Hematopoietic multipotent progenitor cell treated with erythropoietin and hydrocortisone succinate and interleukin-3 and kit ligand, for 6 days (in vitro differentiated cells): ENCODE results near the gene CHMP5.
"Not testable (repeated sequence)": the region's sequence is repeated elsewhere in the genome, so short reads cannot be mapped to it uniquely, and the experiment has no call there.

ENCODE experiments used
- DNase-seq: peaks from one replicate; pipeline ENCODE4 v3.0.0-alpha.2; 2015

CHMP5 gene

DNA sequence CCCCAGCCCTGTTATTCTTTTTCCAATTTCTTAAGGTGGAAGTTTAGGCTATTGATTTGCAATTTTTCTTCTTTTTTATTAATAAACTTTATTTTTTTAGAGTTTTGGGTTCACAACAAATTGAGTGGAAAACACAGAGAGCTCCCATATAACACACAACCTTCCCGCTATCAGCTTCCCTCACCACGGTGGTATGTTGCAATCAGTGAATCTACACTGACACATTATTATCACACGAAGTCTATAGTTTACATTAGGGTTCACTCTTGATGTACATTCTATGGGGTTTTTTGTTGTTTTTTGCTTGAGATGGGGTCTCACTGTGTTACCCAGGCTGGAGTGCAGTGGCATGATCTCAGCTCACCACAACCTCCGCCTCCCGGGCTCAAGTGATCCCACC lies 20.7 kb downstream of the CHMP5 start:
- DNase-seq, result no peak

DNA sequence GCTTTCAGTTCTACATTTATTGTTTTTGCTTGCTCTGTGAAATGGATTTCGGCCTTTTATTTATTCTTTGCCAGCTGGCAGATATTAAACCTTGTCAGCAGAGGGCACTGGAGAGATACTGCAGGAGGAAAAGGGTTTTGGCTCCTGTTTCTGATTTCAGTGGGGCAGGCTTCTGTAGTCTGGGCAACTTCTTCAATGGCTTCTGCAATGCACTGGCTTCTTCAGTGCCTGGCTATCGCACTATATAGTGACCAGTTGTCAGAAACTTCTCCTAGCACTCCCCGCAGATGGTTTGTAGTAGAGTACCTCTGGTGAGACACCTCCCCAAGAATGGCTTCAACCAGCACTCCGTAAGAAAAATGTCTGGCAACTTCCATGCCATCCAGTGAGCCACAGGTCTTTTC lies 22.2 kb downstream of the CHMP5 start:
- DNase-seq, result peak; percentile 93

DNA sequence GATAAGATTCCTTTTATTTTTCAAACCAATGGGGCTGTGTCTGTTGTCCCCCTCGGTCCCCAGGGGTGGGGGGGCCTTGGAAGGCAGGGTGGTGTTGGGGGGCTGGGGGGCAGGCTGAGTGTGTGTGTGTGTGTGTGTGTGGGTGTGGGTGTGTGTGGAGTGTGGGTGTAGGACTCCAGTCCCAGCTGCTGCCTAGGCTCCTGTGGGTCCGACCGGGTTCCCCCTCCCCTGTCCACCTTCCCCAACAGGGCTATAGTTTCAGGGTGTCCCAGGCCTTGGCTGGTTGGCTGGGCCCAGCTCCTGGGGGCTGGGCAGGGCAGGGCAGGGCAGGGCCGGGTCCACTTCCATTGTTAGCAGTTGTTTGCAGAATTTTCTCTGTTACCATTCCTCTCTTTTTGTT lies 23.4 kb downstream of the CHMP5 start:
- DNase-seq, result no peak

DNA sequence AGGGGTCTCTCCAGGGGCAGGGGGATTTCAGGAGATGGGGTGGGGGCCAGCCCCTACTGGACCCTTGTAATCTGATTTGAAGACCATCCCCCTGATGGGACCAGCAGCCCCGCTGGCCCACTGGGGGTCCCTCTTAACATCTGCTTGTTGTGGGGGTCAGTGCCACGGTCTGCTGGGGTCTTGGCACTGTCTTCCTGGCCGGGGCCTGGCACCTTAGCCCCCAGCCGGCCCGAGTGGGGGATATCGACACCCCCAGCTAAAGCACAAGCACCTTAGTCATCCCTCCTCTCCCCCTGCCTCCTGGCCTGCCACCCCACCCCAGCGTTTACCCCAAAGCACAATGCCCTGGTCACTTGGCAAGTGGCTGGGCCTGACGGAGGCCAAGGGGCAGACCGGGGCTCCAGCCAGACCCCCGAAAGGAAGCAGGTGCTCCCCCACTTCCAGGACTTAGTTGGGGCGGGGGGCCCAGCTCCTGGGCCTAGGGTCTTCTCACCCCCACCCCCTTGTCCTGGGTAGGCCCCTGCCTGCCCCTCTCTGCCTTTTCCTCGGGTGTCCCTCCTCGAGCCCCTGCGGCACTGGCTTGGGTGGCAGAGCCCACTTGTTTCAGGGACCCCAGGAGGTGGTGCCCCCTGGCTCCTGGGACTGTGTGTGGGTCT lies 24.1 kb downstream of the CHMP5 start:
- no peak for DNase-seq

DNA sequence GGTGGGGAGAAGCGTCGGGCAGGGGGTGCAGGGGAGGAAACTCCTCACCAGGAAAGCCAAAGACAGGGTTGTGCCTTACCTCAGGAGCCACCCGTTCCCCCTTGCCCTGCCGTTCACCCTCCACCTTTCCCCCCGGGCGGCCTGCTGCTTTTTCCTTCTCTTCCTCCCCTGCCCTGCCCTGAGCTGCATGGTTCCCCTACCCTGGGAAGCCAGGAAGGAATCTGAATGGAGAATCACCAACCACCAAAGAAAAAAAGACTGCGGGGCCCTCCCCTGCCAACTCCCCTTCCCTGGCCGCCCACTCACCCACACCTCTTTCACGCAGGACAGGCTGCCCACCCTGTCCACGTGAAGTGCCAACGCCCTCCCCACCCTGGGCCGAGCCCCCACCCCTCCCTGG lies 24.6 kb downstream of the CHMP5 start:
- peak; percentile 40 for DNase-seq

DNA sequence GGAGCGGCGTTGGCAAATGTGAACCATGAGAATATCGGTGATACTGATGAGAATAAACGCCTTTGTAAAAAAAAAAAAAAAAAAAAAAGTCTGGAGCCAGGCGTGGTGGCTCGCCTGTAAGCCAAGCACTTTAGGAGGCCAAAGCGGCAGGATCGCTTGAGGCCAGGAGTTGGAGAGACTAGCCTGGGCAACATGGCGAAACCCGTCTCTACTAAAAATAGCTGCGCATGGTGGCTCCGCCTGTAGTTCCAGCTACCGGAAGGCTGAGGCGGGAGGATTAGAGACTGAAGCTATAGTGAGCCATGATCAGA lies 25.0 kb downstream of the CHMP5 start:
- DNase-seq, result no peak

DNA sequence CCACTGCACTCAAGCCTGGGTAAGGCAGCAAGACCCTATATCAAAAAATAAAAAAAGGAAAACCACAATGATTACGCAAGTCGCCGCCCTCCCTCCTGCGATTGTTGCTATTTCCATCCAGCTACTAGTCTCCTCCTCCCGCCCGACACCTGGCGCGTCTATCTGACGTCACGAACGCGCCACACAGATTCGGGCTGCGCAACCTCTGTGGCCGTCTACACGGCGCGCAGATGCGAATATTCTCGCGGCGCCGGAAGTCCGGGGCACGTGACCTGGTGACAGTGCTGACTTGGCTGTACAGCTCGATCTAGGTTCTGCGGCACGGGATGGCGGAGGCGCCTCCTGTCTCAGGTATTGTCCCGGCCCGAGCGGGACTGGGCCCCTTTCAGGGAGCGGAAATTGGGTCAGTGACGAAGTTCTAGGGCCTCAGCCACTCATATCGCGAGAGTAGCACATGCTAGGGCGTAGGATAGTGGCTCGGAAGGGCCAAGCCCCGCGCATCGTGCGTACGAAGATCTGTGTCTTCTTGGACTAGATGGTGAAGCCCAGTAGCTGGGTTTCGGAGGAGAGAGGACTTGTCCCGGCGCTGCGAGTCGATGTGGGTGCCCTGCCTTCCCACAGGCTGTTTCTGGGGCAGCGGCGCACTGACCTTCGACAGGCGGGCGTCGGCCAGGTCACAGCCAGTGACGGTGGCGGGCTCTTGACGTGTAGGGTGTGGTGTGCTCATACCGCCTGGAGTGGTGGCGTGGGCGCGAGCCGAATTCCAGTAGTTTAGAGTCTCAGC lies 25.6 kb downstream of the CHMP5 start, which contains the start of gene NFX1:
NFX1 (plus strand) TSS at position 270 of the 784 bp plus-strand sequence; CDS start at position 327, 57 bp downstream.
- peak; percentile 99 for DNase-seq

DNA sequence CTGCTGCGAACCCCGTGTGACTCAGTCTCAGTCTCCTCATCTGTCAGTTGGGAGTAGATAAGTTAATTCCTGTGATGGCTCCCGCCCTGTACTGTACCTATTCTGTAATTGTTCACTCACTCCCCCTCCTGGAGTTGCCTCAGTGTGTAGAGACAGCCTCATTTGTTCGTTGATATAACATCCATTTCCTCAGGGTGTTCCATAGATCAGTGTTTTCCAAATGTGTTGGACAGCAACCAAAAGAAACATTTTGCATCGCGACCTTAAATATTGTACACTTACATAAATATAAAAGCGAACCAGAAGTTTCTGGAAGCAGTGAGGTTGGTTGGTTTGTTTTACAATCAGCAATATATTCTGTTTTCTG lies 26.2 kb downstream of the CHMP5 start:
- DNase-seq, result no peak

- DNase-seq, result no peak
Measured at GRCh38 chr9:33291901-33292300, 27.1 kb downstream of the CHMP5 start.

DNA sequence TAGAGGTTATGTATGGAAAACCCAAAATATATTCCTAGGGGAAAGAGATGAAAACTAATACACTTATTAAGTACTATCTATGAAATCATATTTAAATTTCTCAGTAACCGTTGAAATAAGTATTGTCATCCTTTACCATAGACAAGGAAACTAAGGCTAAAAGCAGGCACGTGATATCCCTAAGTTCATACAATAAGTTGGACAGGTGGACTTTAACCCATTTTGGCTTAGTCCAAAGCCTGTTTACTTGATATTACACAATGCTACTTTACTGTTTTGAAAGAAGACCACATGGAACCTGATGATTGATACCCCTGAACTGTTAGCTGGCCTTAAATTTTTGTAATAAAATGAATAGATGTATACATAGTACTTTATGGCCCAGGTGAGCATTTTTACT lies 28.9 kb downstream of the CHMP5 start:
- no peak for DNase-seq

- no peak for DNase-seq
Measured at GRCh38 chr9:33294670-33295432, 30.0 kb downstream of the CHMP5 start.

DNA sequence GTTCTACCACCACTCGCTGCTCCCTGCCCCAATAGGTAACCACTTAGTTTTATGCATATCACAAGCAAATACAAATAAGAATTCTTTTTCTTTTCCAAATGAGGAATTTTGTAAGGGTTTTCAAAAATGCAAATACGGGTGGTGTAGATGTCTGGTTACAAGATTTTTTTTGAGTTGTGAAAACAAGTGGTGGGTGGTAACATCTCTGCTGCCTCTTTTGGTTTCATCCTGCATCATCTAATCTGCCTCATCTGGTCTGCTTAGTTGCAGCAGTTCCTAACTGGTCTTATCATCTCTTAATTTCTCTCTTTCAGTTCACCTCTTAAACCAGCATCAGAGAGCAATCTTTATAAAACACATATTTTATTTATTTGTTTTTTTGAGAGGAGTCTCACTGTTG lies 30.7 kb downstream of the CHMP5 start:
- DNase-seq, result no peak

GRCh38 chr9:33297432-33297831 lies 32.6 kb downstream of the CHMP5 start:
- peak; percentile 83 for DNase-seq

- DNase-seq, result no peak
Measured at GRCh38 chr9:33300546-33300945, 35.7 kb downstream of the CHMP5 start.

- DNase-seq, result peak; percentile 38
Measured at GRCh38 chr9:33304362-33304761, 39.5 kb downstream of the CHMP5 start.

DNA sequence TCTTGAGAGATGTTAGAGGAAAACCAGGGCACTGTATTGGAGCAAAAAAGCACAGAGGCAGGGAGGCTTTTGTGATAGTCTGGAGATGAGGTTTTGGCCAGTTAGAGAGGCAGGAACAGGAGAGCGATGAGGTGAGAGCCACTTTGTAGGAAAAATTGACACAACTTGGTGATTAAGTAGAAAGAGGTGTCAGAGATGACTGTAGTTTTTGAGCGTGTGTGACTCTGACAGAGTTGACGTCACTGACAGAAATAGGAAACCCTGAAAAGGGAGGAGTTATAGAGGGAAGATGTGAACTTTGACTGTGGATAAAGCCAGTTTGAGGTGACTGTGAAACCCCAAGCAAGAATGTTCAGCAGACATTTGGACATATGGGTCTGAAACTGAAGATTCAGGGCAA lies 41.2 kb downstream of the CHMP5 start:
- DNase-seq, result no peak

GRCh38 chr9:33307067-33307466 lies 42.2 kb downstream of the CHMP5 start:
- DNase-seq, result no peak

DNA sequence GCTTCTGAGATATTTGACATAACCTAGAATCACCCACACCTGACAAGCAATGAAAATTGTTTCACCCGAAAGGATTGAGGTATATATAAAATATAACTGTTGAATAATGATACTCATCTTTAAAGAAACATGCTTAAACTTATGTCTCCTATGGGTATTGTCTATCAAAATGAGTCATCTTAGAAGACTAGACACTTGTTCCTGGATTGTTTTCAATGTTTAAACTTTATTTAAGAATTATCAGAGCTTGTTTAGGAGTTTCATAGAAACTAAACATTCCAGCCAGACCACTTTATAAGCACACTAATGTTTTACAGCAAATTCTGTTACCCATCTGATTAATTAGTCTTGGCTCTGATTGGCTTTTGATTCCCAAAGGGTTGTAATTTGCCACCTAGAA lies 45.1 kb downstream of the CHMP5 start:
- DNase-seq, result no peak

DNA sequence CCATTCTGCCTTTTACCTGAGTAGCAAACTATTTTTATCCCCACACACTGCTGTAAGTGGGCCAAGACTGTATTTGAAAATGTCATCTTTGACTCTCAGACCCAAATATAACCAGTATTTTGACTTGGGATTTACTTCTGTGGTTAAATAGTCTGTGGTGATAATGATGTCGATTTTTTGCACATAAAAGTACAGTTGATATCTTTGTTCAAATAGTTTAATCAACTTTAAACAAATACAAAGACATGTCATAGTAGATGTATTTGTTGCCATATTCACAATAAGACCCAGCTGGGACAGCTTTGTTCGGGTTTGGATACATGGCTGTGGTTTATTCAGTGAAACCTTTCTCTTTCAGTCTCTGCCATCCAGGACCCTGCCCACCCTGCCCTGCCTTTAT lies 45.9 kb downstream of the CHMP5 start:
- no peak for DNase-seq

GRCh38 chr9:33311953-33312352 lies 47.1 kb downstream of the CHMP5 start:
- no peak for DNase-seq

- no peak for DNase-seq
Measured at GRCh38 chr9:33315371-33315770, 50.5 kb downstream of the CHMP5 start.

DNA sequence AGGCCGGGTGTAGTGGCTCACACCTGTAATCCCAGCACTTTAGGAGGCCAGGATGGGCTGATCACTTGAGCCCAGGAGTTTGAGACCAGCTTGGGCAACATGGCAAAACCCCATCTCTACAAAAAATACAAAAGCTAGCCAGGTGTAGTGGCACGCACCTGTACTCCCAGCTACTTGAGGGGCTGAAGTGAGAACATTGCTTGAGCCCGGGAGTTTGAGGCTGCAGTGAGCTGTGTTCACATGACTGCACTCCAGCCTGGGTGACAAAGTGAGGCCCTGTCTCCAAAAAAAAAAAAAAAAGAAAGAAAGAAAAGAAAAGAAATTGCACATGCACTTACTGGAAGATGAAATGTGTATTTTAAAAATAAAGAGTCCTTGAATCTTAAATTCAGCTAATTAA lies 52.3 kb downstream of the CHMP5 start:
- DNase-seq, result not testable (repeated sequence)

GRCh38 chr9:33318225-33318624 lies 53.4 kb downstream of the CHMP5 start:
- no peak for DNase-seq

GRCh38 chr9:33318781-33319180 lies 53.9 kb downstream of the CHMP5 start:
- no peak for DNase-seq
